AG09319 (cell line): ENCODE results near the gene SLC9A9.

Experiments used
- DNase-seq: peaks from one replicate; pipeline ENCODE4 v3.0.0-alpha.2; 2010; ENCODE audit warnings: low read depth; ENCODE audit errors: extremely low read depth
- TF ChIP-seq, protein P1 (sequence below): IDR thresholded peaks from 2 replicates; pipeline ENCODE4 v1.5.1; 2011; ENCODE audit warnings: low read depth, mild to moderate bottlenecking, inconsistent platforms, low read length, moderate library complexity

The SLC9A9 gene

GRCh38 chr3:143361589-143361988 lies 486.7 kb downstream of the SLC9A9 start:
- DNase-seq: no peak

DNA sequence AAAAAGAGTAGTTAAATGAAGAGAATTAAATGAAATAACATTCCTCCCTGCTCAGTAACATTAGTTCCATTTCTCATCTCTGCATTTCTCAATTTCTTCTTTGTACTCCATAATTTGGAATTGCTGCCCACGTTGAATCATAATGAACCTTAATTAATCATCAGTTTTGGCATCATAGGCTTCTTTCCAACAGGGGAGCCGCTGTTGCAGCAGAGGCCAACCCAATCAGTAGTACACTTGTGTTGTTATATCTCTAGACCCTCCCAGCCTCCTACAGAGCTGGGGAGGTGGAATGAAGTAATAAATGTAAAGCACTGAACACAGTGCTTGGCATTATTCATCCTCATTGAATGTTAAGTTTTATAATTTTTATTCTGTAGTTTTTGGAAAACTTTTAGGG lies 488.0 kb downstream of the SLC9A9 start:
- DNase-seq: no peak
- TF ChIP-seq, protein P1, sequence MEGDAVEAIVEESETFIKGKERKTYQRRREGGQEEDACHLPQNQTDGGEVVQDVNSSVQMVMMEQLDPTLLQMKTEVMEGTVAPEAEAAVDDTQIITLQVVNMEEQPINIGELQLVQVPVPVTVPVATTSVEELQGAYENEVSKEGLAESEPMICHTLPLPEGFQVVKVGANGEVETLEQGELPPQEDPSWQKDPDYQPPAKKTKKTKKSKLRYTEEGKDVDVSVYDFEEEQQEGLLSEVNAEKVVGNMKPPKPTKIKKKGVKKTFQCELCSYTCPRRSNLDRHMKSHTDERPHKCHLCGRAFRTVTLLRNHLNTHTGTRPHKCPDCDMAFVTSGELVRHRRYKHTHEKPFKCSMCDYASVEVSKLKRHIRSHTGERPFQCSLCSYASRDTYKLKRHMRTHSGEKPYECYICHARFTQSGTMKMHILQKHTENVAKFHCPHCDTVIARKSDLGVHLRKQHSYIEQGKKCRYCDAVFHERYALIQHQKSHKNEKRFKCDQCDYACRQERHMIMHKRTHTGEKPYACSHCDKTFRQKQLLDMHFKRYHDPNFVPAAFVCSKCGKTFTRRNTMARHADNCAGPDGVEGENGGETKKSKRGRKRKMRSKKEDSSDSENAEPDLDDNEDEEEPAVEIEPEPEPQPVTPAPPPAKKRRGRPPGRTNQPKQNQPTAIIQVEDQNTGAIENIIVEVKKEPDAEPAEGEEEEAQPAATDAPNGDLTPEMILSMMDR: no peak

More at GRCh38 chr3:143361589-143361988, 486.7 kb downstream of the SLC9A9 start:
- TF ChIP-seq, protein P1: no peak

DNA sequence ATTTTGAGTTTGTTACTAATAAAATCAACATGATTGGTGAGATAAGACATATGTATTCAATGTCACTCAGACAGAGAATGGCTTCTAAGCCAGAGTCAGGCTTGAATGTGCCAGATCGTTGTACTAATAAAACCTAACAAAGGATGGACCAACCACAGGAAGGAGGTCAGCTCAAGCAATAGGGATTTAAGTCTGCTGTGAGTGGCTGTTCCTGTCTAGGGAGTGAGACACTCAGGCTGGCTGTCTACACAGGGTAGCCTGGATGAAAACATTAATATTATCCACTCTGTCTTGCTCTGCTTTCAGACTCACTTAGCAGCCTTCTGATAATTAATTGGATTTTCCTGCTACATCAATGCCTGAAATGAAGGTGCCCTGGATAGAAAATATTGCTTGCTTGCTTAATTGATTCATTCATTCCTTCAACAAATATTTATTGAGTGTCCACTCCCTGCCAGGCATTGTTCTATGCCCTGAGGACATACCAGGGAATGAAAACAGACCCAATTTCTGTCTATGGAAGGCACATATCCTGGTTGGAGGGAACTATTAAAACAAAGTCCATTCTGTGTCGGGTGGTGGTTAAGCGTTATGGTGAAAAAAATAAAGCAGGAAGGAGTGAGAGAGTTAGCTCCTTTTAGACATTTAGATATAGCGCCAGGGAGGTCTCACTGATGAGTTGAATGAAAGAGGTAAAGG lies 489.3 kb downstream of the SLC9A9 start:
- DNase-seq: no peak

DNA sequence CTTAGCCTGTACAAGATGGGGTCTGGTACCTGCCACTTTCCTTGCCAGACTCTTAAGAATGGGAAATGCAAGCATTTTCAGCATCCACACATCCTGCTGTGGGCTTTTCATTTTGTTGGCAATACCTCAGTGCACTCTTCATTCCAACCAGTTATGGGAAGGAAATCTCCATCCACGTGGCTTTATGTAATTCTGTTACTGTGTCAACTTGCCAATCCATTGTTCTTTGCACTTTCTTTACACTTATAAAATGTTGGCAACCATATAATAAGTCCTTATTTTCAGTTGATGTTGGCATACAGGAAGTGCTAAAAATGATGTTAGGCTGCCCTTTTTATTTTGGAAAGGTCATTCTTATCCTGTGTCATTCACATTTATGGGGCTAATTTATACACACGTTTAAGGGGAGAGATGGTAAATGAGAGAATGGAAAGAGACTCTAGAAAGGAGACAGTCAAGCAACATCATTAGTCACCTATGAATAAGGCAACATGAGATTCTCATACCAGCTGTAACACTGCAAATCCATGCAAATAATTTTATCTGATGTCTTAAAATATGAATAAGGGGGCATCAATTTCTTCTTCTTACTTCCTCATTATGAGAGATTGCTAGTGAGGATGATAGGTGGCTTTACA lies 490.0 kb downstream of the SLC9A9 start:
- TF ChIP-seq, protein P1: no peak
- DNase-seq: no peak

More for the DNA sequence above, 489.3 kb downstream of the SLC9A9 start:
- TF ChIP-seq, protein P1: no peak

- TF ChIP-seq, protein P1: no peak
- no peak for DNase-seq
Observed at GRCh38 chr3:143357700-143358099, 490.6 kb downstream of the SLC9A9 start.

DNA sequence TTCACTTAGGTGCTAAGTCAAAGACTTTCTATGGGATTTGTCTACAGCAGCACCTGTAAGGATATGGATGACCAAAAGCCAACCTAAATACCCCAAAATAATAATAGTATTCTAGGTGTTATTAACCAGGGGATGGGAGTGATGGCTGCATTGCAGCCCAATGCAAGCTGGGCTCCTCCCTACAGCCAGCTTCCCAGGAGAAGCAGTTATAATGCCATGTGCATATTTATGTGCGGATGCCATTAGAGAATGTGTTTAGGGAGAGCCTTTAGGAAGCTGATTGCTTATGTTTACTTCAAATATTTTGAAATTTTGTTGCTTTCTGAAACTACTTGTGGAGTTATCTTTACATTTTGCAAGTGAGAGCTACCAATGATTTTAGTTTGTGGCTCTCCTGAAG lies 491.4 kb downstream of the SLC9A9 start:
- no peak for DNase-seq
- TF ChIP-seq, protein P1: no peak

GRCh38 chr3:143354342-143354741 lies 493.9 kb downstream of the SLC9A9 start:
- DNase-seq: no peak
- TF ChIP-seq, protein P1: no peak
